Right cardiac atrium (tissue), 5 donors: ENCODE results near the gene ALOX5. TPM values are rescaled to one million over a fixed set of nuclear protein-coding genes. Genes with fewer than 3 reads are reported as not detected.
"Not testable (repeated sequence)": the region's sequence is repeated elsewhere in the genome, so short reads cannot be mapped to it uniquely, and the experiment has no call there.

Source experiments
- ATAC-seq, 2 donors: fragments of 200-7000 bp; cut with Tn5 transposase; one replicate each; pipeline versions ENCODE4 v1.8.0 to v1.9.1; 2020; ENCODE audit warnings: moderate library complexity in 2 of 2, mild to moderate bottlenecking in 1 of 2
- DNase-seq, 3 donors: peaks; one replicate each; pipeline ENCODE4 v3.0.0-alpha.2; 2020
- H3K27ac ChIP-seq: one replicate; pipeline ENCODE4 v1.5.1; 2013; ENCODE audit warnings: mild to moderate bottlenecking, low read length, control low read depth, moderate library complexity
- H3K27me3 ChIP-seq: one replicate; pipeline ENCODE4 v1.6.1; 2013; ENCODE audit not compliant: control insufficient read depth, insufficient read depth
- H3K4me1 ChIP-seq: one replicate; pipeline ENCODE4 v1.6.1; 2013; ENCODE audit warnings: low read length; ENCODE audit not compliant: control insufficient read depth, insufficient read depth
- H3K4me3 ChIP-seq: one replicate; pipeline ENCODE4 v1.5.1; 2013; ENCODE audit warnings: low read length, control low read depth
- H3K9me3 ChIP-seq: one replicate; pipeline ENCODE4 v1.6.1; 2013; ENCODE audit warnings: low read length; ENCODE audit not compliant: control insufficient read depth
- WGBS: extraction: QIAGEN DNeasy Blood & Tissue Kit; methylation state at CpG from one replicate; pipeline ENCODE4 v1.1.7; 2013; 5-methylcytosine and 5-hydroxymethylcytosine counted together
- intact Hi-C, 4 donors: fragments of 100-400 bp; cut with DNase I; formaldehyde crosslinking; loops; one replicate each; pipeline versions ENCODE4 v1.11.0 to v1.14.0; 2022 to 2023
- polyA plus RNA-seq: library from polyadenylated mRNA; stranded (reverse); fragments of 200-250 nt; gene quantifications from one replicate; pipeline ENCODE4 v1.2.3, GENCODE V29; 2013
- total RNA-seq, 4 donors: library from RNA; stranded (reverse); fragmentation: NEBNext Ultra II Directional; extraction: Animal tissue kit (Norgen Biotek cat#: 25700); gene quantifications; one replicate each; pipeline ENCODE4 v1.2.1, GENCODE V29; 2021
- donor health status: healthy with polysubstance abuse.
- donor health status: DM: no; HTN: yes; CAD: no.
- donor health status: DM: no; HTN: no; CAD: no.
- donor health status: DM: no; HTN: yes; CAD: no; lungs with severe emphysema.
- donor health status: DM: yes; HTN: yes; CAD: no.

The ALOX5 gene
- total and polyA plus RNA-seq, 5 donors: 5.6 to 13.0 (median 11.5) TPM

DNA sequence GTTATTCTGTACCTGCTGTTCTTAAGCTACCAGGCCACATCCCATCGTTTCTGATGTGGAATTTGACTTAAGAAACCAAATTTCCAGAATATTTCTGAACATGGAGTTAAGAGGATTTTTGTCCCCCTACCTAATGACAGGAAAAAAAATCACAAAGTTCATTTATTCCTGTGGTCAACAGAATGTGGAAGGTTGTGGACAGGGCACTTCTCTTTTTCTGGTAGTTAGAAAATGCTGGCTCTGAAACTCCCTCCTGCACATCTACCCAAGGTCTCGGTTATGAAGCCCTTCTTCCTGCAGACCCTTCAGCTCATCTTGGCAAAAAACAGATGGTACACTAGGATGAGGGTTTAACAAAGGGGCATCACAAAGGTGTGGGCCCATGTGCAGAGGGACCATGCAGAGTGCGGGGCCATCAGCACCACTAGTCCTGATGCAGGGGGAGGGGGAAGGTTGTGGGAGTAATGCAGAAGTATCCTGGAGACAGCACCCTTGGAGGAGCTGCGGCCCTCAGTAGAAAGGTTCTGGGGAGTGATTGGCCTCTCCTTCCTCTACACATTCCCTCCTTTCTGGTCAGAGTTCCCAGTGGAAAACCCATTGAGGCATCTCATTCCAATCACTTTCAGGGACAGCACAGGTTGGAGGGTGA is 9.8 kb downstream of the ALOX5 start:
- H3K4me1 ChIP-seq: no peaks in the 10 kb centered on the region
- no peak overlapping the region for H3K4me3 ChIP-seq
- WGBS: 86% methylated on average over 4 of the region's 4 CpGs
- DNase-seq (no peak), ATAC-seq (no peak)
- H3K9me3 ChIP-seq: no peaks in the 10 kb centered on the region
- H3K27ac ChIP-seq: no peak overlapping the region
- intact Hi-C loops: no loop called here
- no peaks in the 10 kb centered on the region for H3K27me3 ChIP-seq

DNA sequence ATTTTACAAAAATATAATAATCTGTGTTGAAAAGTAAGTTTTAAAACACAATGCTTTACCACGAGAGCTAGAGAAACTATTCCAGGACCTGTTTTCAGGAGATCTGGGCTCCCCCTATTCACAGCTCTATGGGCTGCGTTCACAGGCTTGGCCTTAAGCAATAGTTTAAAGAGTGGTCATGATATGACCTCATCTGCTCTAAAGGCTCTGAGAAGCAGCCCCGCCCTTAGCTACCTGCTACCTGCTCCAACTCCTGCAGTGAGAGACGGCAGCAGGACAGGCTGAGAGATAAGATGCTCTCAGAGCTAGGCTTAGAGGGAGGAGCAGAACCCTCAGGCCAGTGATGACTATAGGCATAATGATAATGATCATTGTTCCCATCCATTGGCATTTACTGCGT is 12.6 kb downstream of the ALOX5 start:
- Histone ChIP-seq H3K9me3 (no peaks in the 10 kb centered on the region), H3K27me3 (no peaks in the 10 kb centered on the region), H3K4me1 (no peaks in the 10 kb centered on the region), H3K27ac (no peak overlapping the region), H3K4me3 (no peak overlapping the region)
- intact Hi-C loops: no loop called here
- 79% methylated on average over 5 of the region's 5 CpGs for WGBS
- DNase-seq: no peak
- ATAC-seq: no peak

DNA sequence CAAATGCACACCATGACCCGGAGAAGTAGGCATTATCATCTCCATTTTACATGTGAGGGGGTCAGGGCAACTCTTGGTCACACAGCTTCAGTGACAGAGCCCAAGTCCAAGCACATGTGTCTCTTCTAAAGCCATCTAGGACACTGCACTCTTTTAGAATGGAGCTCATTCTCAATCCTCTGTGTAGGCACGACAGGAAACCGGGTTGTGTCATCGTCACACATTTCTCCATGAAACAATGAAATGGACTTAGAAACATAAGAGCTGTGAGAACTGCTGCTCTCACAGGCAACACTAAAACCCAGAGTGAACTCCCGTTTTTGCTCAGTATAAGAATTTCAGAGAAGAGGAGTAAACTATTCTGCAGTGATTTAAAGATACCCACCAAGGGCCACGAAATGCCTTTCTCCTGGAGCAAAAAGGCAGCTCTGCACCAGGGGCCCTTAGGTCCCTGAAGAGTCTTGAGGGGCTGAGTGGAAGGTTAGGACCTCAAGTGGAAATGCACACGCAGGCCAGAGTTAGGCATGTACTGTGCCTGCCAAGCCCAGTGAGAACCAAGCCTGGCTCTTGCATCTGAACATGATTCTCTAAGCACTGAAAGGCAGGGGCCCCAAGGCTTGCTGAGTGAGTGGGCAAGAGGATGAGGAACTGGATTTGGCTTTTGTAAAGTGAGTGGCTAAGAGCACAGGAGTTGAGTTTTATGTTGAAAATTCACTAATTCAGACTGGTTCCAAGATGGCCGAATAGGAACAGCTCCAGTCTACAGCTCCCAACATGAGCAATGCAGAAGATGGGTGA is 13.3 kb downstream of the ALOX5 start:
- intact Hi-C loops: no loop called here
- no peaks in the 10 kb centered on the region for H3K27me3 ChIP-seq
- H3K9me3 ChIP-seq: no peaks in the 10 kb centered on the region
- H3K4me1 ChIP-seq: no peaks in the 10 kb centered on the region
- DNase-seq (no peak), ATAC-seq (no peak)
- H3K27ac ChIP-seq: no peak overlapping the region
- 85% methylated on average over 8 of the region's 8 CpGs for WGBS
- H3K4me3 ChIP-seq: no peak overlapping the region

DNA sequence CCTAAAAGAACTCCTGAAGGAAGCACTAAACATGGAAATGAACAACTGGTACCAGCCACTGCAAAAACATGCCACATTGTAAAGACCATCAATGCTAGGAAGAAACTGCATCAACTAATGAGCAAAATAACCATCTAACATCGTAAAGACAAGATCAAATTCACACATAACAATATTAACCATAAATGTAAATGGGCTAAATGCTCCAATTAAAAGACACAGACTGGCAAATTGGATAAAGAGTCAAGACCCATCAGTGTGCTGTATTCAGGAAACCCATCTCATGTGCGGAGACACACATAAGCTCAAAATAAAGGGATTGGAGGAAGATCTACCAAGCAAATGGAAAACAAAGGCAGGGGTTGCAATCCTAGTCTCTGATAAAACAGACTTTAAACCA is 15.7 kb downstream of the ALOX5 start:
- ATAC-seq, H3K4me1 ChIP-seq, DNase-seq, H3K27ac ChIP-seq, H3K9me3 ChIP-seq, intact Hi-C loops, H3K27me3 ChIP-seq, H3K4me3 ChIP-seq: not testable (repeated sequence)
- WGBS: 89% methylated on average over 2 of the region's 2 CpGs

DNA sequence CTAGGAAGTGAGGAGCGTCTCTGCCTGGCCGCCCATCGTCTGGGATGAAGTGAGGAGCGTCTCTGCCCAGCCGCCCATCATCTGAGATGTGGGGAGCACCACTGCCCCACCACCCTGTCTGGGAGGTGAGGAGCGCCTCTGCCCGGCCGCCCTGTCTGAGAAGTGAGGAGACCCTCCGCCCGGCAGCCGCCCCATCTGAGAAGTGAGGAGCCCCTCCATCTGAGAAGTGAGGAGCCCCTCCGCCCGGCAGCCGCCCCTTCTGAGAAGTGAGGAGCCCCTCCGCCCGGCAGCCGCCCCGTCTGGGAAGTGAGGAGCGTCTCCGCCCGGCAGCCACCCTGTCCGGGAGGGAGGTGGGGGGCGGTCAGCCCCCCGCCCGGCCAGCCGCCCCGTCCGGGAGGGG is 17.6 kb downstream of the ALOX5 start:
- H3K4me1 ChIP-seq, intact Hi-C loops, H3K4me3 ChIP-seq, DNase-seq, H3K9me3 ChIP-seq, ATAC-seq, H3K27ac ChIP-seq, H3K27me3 ChIP-seq: not testable (repeated sequence)
- WGBS: 91% methylated on average over 24 of the region's 28 CpGs

DNA sequence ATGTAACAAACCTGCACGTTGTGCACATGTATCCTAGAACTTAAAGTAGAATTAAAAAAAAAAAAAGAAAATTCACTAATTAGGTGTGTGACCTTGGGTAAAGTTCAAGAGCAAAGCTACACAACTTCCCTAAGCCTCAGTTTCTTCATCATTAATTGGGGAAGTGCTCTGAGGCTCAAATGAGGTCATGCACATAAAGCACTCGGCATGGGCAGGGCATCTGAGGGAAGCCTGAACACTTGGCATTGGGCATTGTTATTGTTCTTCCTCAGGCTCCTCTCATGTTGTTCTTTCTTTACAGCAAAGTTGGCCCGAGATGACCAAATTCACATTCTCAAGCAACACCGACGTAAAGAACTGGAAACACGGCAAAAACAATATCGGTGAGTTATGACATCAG is 21.5 kb downstream of the ALOX5 start:
- DNase-seq (peak in 1 of 3 donors; percentile 46), ATAC-seq (peak in 1 of 2 donors; percentile 49)
- no peak overlapping the region for H3K4me3 ChIP-seq
- no peaks in the 10 kb centered on the region for H3K27me3 ChIP-seq
- intact Hi-C loops: no loop called here
- H3K4me1 ChIP-seq: no peaks in the 10 kb centered on the region
- H3K9me3 ChIP-seq: no peaks in the 10 kb centered on the region
- no peak overlapping the region for H3K27ac ChIP-seq
- 94% methylated on average over 7 of the region's 7 CpGs for WGBS

DNA sequence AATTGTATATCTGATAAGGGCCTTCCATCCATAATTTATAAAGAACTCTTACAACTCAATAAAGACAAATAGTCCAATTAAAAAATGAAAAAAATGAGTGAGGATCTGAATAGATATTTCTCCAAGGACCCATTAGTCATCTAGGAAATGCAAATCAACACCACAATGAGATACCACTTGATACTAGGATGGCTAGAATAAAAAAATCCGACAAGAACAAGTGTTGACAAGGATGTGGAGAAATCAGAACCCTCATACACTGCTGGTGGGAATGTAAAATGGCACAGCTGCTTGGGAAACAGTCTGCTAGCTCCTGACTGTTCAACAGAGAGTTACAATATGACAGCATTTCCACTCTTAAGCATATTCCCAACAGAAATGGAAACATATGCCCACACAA is 24.6 kb downstream of the ALOX5 start:
- no peaks in the 10 kb centered on the region for H3K4me1 ChIP-seq
- ATAC-seq (no peak), DNase-seq (no peak)
- no peak overlapping the region for H3K27ac ChIP-seq
- intact Hi-C loops: no loop called here
- no peaks in the 10 kb centered on the region for H3K9me3 ChIP-seq
- no peaks in the 10 kb centered on the region for H3K27me3 ChIP-seq
- 55% methylated on average over 1 of the region's 1 CpG for WGBS
- H3K4me3 ChIP-seq: no peak overlapping the region

DNA sequence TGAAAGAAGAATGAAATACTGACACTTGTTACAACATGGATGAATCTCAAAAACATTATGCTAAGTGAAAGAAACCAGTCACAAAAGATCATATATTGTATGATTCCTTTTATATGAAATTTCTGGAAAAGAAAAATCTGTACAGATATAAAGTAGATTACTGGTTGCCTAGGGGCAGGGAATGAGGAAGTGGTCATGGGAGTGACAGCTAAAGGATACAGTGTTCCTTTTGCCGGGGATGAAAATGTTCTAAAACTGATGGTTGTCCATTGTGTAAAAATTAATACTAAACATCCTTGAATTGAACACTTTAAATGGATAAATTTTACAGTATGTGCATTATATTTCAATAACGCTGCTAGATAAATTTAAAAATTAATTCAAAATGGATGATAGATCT is 25.1 kb downstream of the ALOX5 start:
- intact Hi-C loops: no loop called here
- no peak for DNase-seq
- Histone ChIP-seq H3K27ac (no peak overlapping the region), H3K4me3 (no peak overlapping the region), H3K4me1 (no peaks in the 10 kb centered on the region), H3K27me3 (no peaks in the 10 kb centered on the region), H3K9me3 (no peaks in the 10 kb centered on the region)
- 76% methylated on average over 2 of the region's 2 CpGs for WGBS
- no peak for ATAC-seq

DNA sequence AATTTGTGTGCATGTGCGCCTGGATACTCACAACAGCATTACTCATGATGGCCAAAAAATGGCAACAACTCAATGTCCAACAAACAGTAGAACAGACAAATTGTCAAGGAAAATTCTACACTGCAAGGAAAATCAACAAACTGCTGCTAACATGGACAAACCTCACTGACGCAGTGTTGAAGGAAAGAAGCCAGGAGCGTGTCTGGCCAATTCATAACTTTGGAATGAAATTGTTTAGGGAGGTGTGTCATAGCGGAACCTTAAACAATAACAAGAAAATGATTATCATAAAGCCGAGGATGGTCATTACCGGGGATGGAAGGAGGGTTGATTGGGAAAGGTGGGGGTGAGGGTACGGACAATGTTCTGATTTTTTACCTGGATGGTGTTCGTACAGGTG is 29.1 kb downstream of the ALOX5 start:
- ATAC-seq: no peak
- Histone ChIP-seq H3K27ac (no peak overlapping the region), H3K4me3 (no peak overlapping the region), H3K9me3 (no peaks in the 10 kb centered on the region), H3K4me1 (no peaks in the 10 kb centered on the region), H3K27me3 (no peaks in the 10 kb centered on the region)
- intact Hi-C loops: no loop called here
- 79% methylated on average over 8 of the region's 8 CpGs for WGBS
- no peak for DNase-seq

DNA sequence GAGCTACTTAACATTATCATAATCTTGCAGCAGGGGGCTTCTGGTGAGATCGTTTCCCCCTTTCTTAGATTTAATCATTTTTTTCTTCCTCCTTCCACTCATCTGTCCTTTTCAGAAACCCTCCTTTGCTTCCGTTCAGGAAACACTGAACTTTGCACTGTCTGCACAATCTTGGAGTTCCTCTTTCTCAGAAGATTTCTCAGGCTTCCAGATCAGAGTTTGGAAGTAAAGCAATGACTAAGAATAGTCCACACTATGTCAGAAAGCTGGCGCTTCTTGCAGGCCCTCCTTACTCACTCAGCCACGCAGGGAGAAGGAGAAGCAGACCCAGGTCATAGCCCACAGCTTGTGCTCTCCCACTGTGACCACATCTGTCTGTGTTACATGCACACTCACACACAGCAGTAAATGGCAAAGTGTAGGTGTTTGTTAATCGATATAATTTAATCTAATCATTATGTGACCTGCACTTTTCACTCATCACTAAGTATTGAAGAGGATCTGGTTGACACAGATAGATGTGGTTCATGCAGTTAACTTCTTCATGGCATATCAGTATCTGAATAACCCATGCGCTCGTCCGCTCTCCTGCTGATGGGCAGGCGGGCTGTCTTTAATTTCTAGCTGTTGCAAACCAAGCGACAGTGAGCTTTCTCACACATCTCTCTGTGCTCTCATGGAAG is 30.2 kb downstream of the ALOX5 start:
- 57% methylated on average over 10 of the region's 10 CpGs for WGBS
- ATAC-seq (peak; percentile 80 to 82), DNase-seq (peak in 1 of 3 donors; percentile 55)
- intact Hi-C loops: no loop called here
- Histone ChIP-seq H3K4me3 (no peak overlapping the region), H3K27me3 (no peaks in the 10 kb centered on the region), H3K27ac (no peak overlapping the region), H3K4me1 (no peaks in the 10 kb centered on the region), H3K9me3 (no peaks in the 10 kb centered on the region)

DNA sequence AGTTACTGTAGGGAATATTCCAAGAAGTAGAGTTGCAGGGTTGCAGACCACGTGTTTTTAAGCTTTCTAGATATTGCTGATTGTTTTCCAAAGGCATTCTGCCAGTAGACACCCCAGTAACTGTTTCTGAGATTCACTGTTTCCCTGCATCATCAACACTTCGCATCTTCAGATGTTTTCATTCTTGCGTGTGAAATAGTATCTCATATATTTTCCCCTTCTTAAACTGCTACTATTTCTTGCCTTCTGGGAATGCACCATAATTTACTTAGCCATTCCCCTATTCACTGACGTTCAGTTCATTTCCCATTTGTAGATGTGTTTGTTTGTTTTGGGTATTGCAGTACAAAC is 30.7 kb downstream of the ALOX5 start:
- intact Hi-C loops: no loop called here
- Histone ChIP-seq H3K27ac (no peak overlapping the region), H3K9me3 (no peaks in the 10 kb centered on the region), H3K4me1 (no peaks in the 10 kb centered on the region), H3K27me3 (no peaks in the 10 kb centered on the region), H3K4me3 (no peak overlapping the region)
- DNase-seq (no peak), ATAC-seq (no peak)
- 61% methylated on average over 4 of the region's 4 CpGs for WGBS
